Tibial nerve (tissue), 4 donors: ENCODE measurements around the gene GATA1.

ENCODE experiments used
- CTCF ChIP-seq, 5 experiments: fragments of 200-600 bp in 3 of 5; fragments of 450-650 bp in 2 of 5; sonication (generic) in 3 of 5; IDR thresholded peaks; one replicate each; pipeline ENCODE4 v1.5.1; 2016 to 2019; ENCODE audit warnings: antibody characterized with exemption in 5 of 5, mild to moderate bottlenecking in 3 of 5, moderate library complexity in 2 of 5
- EP300 ChIP-seq, 2 donors: sonication (generic); formaldehyde crosslinking; IDR thresholded peaks; one replicate each; pipeline ENCODE4 v1.6.1; 2017; ENCODE audit warnings: antibody characterized with exemption in 2 of 2, mild to moderate bottlenecking in 1 of 2
- POLR2A ChIP-seq, 2 donors: fragments of 450-650 bp; IDR thresholded peaks; one replicate each; pipeline ENCODE4 v1.6.1; 2017; ENCODE audit warnings: antibody characterized with exemption in 2 of 2, mild to moderate bottlenecking in 2 of 2, moderate library complexity in 2 of 2

DNA sequence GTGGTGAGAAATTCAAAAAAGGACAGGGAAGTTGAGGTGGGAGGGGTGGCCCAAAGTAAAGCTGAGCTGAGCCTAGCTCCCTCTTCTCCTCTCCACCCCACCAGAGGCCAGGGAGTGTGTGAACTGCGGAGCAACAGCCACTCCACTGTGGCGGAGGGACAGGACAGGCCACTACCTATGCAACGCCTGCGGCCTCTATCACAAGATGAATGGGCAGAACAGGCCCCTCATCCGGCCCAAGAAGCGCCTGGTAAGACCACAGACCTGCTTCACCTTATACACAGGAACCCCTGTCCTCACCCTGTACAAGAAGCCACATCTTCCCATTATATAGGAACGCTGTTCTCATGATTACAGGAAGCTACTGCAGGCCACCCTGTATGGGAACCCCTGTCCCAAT, 5.8 kb downstream of the GATA1 start:
- TF ChIP-seq CTCF (IDR thresholded peaks at IDR 0.05) (no peak), POLR2A (IDR thresholded peaks at IDR 0.05) (no peak), EP300 (IDR thresholded peaks at IDR 0.05) (no peak)
